Heart right ventricle (tissue), 16 donors: ENCODE measurements around the gene CASP8. TPM values are rescaled to one million over a fixed set of nuclear protein-coding genes. Genes with fewer than 3 reads are reported as not detected.

ENCODE experiments used
- ATAC-seq, 8 donors: fragments of 200-7000 bp; cut with Tn5 transposase; one replicate each; pipeline ENCODE4 v1.9.1; 2020; ENCODE audit warnings: mild to moderate bottlenecking in 8 of 8, moderate library complexity in 8 of 8, moderate number of reproducible peaks in 1 of 8
- DNase-seq, 2 donors: peaks; one replicate each; pipeline ENCODE4 v3.0.0-alpha.2; 2020
- H3K27ac ChIP-seq, 10 donors: fragments of 200-600 bp; sonication (generic) in 2 of 10; one replicate each; pipeline versions ENCODE4 v1.5.0 to v1.8.0; 2020 to 2022; ENCODE audit warnings: mild to moderate bottlenecking in 3 of 10
- H3K27me3 ChIP-seq, 7 donors: fragments of 200-600 bp; one replicate each; pipeline ENCODE4 v1.8.0; 2021 to 2022; ENCODE audit warnings: mild to moderate bottlenecking in 2 of 7
- H3K36me3 ChIP-seq, 9 donors: fragments of 200-600 bp; sonication (generic) in 1 of 9; one replicate each; pipeline versions ENCODE4 v1.5.0 to v1.8.0; 2020 to 2022; ENCODE audit warnings: mild to moderate bottlenecking in 2 of 9
- H3K4me1 ChIP-seq, 9 donors: fragments of 200-600 bp; sonication (generic) in 1 of 9; one replicate each; pipeline versions ENCODE4 v1.5.0 to v1.8.0; 2020 to 2022; ENCODE audit warnings: mild to moderate bottlenecking in 4 of 9
- H3K4me3 ChIP-seq, 10 donors: fragments of 200-600 bp; sonication (generic) in 2 of 10; one replicate each; pipeline versions ENCODE4 v1.5.0 to v1.8.0; 2020 to 2022; ENCODE audit warnings: mild to moderate bottlenecking in 7 of 10, moderate library complexity in 2 of 10
- H3K9me3 ChIP-seq, 11 donors: fragments of 200-600 bp in 10 of 11; sonication (generic) in 2 of 11; one replicate each; pipeline versions ENCODE4 v1.5.0 to v1.8.0; 2013 to 2022; ENCODE audit warnings: mild to moderate bottlenecking in 2 of 11, control low read depth in 1 of 11, moderate library complexity in 1 of 11
- CTCF ChIP-seq, 9 donors: fragments of 200-600 bp; sonication (generic) in 2 of 9; IDR thresholded peaks; one replicate each; pipeline versions ENCODE4 v1.5.0 to v1.8.0; 2021 to 2022; ENCODE audit warnings: antibody characterized with exemption in 9 of 9, mild to moderate bottlenecking in 5 of 9, moderate library complexity in 1 of 9
- WGBS, 2 donors: extraction: QIAGEN DNeasy Blood & Tissue Kit; methylation state at CpG; one replicate each; pipeline ENCODE4 v1.1.7; 2013; ENCODE audit warnings: inconsistent platforms in 1 of 2; 5-methylcytosine and 5-hydroxymethylcytosine counted together
- intact Hi-C, 10 donors: fragments of 100-400 bp; cut with DNase I; formaldehyde crosslinking; loops; one replicate each; pipeline versions ENCODE4 v1.11.1 to v1.14.2; 2022
- polyA plus RNA-seq, 2 donors: library from polyadenylated mRNA; stranded (reverse); fragments of 200-250 nt; gene quantifications; one replicate each; pipeline ENCODE4 v1.2.3, GENCODE V29; 2013
- total RNA-seq, 10 donors: library from RNA; stranded (reverse); fragmentation: NEBNext Ultra II Directional in 3 of 10; extraction: Animal tissue kit (Norgen Biotek cat#: 25700) in 3 of 10; gene quantifications; one replicate each; pipeline versions ENCODE4 v1.2.1 to v1.2.4, GENCODE V29; 2021 to 2023
- donor health status: Arrhythmogenic right ventricular cardiomyopathy.
- donor health status: ischemic (EF 13 %, LVEDD 7.1; RV severe dilation, severe dysfunction).
- donor health status: healthy with polysubstance abuse.
- donor health status: DM: no; HTN: yes; CAD: no.
- donor health status: DM: no; HTN: no; CAD: no.
- donor health status: ischemic (EF 25% LVEDD 6.9; RV normal size, moderate dysfunction).
- donor health status: ischemic (EF 25% LVEDD 5.7; RV mildly dilated, moderate dysfunction).
- donor health status: healthy.
- donor health status: DM: yes; HTN: yes; CAD: no.
- donor health status: Ischemic cardiomyopathy.
- donor health status: ischemic (EF 35%, LVEDD 5.7; RV mildly dilated, moderate dysfunction).
- donor health status: nonischemic (EF 11% LVEDD 7.7; RV severe dilation, severe dysfunction).
- donor health status: DM: yes; HTN: yes; CAD: no.
- donor health status: PGD.
- donor health status: ischemic (EF 29% LVEDD 5.4; RV normal size, mild dysfunction).
- donor health status: nonischemic (EF 23%, LVEDD 6.1; RV moderate dilation, normal function).

CASP8 gene
- total and polyA plus RNA-seq, 12 donors: 2.0 to 10.1 (median 3.4) TPM

- 81 to 85% methylated on average over 3 of the region's 3 CpGs for WGBS, 2 donors
- Histone ChIP-seq H3K36me3 (no peaks in the 10 kb centered on the region), H3K27me3 (no peaks in the 10 kb centered on the region), H3K27ac (peak overlapping the region in 8 of 10 donors; percentile 9 to 70 (median 48)), H3K4me1 (peaks cover 0 to 45% (median 15%) of the 10 kb centered on the region in 9 donors), H3K4me3 (no peak overlapping the region), H3K9me3 (no peaks in the 10 kb centered on the region)
- ATAC-seq (no peak), DNase-seq (no peak)
- no peak for TF ChIP-seq CTCF (IDR thresholded peaks at IDR 0.05)
- intact Hi-C loops: no loop called here
These were observed 31.9 kb upstream of the CASP8 start for GRCh38 chr2:201228271-201228911.

DNA sequence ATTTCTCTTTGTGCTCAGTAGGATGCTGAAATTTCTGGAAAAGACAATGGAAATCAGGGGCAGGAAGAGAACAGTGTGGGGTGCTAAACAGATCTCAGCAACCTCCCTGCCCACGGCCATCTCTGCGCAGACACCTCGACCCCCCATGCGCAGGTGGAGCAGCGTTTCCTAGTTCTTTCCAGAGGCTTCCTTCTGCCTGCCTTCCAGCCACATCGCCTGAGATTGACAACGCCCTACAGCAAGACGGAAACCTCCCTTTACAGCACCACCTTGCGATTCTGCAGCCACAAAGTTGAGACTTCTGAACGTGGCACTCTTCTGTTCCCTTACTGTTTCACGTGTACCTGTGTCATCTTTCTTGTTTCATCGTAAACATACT is 31.4 kb upstream of the CASP8 start:
- 55 to 67% methylated on average over 12 of the region's 12 CpGs for WGBS, 2 donors
- no peaks in the 10 kb centered on the region for H3K9me3 ChIP-seq
- no peak overlapping the region for H3K4me3 ChIP-seq
- no peaks in the 10 kb centered on the region for H3K36me3 ChIP-seq
- ATAC-seq (peak in 2 of 8 donors; percentile 2 to 16), DNase-seq (no peak)
- intact Hi-C loops: no loop called here
- peaks cover 0 to 45% (median 15%) of the 10 kb centered on the region in 9 donors for H3K4me1 ChIP-seq
- peak overlapping the region in 8 of 10 donors; percentile 9 to 70 (median 48) for H3K27ac ChIP-seq
- peak in 1 of 9 donors; percentile 20 for TF ChIP-seq CTCF (IDR thresholded peaks at IDR 0.05)
- no peaks in the 10 kb centered on the region for H3K27me3 ChIP-seq

DNA sequence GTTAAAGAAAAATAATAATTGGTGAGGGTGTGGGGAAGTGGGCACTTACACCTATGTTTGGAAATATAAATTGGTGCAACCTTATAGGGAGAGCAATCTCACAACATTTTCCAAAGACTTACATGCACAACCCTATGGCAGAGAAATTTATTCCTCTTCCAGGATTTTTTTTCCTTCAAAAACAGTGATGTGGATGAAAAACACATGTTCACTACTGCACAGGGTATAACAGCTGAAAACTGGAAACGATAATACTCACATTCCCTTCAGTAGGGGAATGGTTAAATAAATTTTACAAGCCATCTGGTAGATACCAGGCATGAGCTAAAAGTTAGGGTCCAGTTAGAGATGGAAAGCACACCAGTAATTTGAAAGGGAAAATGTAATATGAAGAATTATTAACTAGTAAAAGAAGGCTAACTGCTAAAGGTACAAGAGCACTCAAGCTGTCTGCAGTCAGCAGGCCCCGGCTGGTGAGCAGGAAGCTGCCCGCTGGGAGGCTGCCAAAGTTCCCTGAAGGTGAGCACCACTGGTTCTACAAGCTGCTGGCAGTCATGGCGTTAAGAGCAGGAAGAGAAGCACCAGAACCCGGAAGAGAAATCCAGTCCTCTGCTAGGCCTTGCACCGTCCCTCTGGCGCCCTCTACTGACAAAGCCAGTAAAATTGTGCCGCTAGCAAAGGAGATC is 28.4 kb upstream of the CASP8 start:
- Histone ChIP-seq H3K9me3 (no peaks in the 10 kb centered on the region), H3K27ac (peak overlapping the region in 8 of 10 donors; percentile 22 to 87 (median 46)), H3K36me3 (no peaks in the 10 kb centered on the region), H3K4me1 (peaks cover 0 to 70% (median 24%) of the 10 kb centered on the region in 9 donors), H3K4me3 (peak overlapping the region in 5 of 10 donors; percentile 15 to 28 (median 20)), H3K27me3 (no peaks in the 10 kb centered on the region)
- ATAC-seq (peak; percentile 69 to 92 (median 90)), DNase-seq (peak; percentile 79 to 93)
- TF ChIP-seq CTCF (IDR thresholded peaks at IDR 0.05): peak; percentile 81 to 94 (median 90)
- intact Hi-C loops: loop anchor here in 8 of 10 donors (1.0 to 10.0 kb wide), 10 partner anchors 45 to 393 kb away; partner anchors contain the start of genes CASP10 (in 6 of the 8), STRADB (in 2 of the 8) and TRAK2 (in 2 of the 8)
- 15 to 19% methylated on average over 8 of the region's 8 CpGs for WGBS, 2 donors

- H3K27ac ChIP-seq: peak overlapping the region in 3 of 10 donors; percentile 62 to 87 (median 63)
- H3K4me1 ChIP-seq: peaks cover 0 to 72% (median 24%) of the 10 kb centered on the region in 9 donors
- no peak for TF ChIP-seq CTCF (IDR thresholded peaks at IDR 0.05)
- intact Hi-C loops: loop anchor here in 8 of 10 donors (1.0 to 10.0 kb wide), 10 partner anchors 45 to 392 kb away; partner anchors contain the start of genes CASP10 (in 6 of the 8), STRADB (in 2 of the 8) and TRAK2 (in 2 of the 8)
- no peaks in the 10 kb centered on the region for H3K27me3 ChIP-seq
- WGBS, 2 donors: 52 to 53% methylated on average over 3 of the region's 3 CpGs
- DNase-seq: no peak
- peak overlapping the region in 2 of 10 donors; percentile 19 to 20 for H3K4me3 ChIP-seq
- no peaks in the 10 kb centered on the region for H3K9me3 ChIP-seq
- H3K36me3 ChIP-seq: no peaks in the 10 kb centered on the region
- ATAC-seq: no peak
These were observed 27.9 kb upstream of the CASP8 start for GRCh38 chr2:201232467-201232815.
